Activated CD4-positive, CD25-positive, alpha-beta regulatory T cell treated with anti-CD3 and anti-CD28 coated beads, Interleukin-2, amount 50 U/mL, for 16 hours (primary cell): ENCODE results near the gene OR7A10.
"Not testable (repeated sequence)": the region's sequence is repeated elsewhere in the genome, so short reads cannot be mapped to it uniquely, and the experiment has no call there.

Experiments used
- DNase-seq: peaks from one replicate; pipeline ENCODE4 v3.0.0-alpha.2; 2020; ENCODE audit warnings: low read depth, low spot score

Gene OR7A10

GRCh38 chr19:14795078-14795721, 53.5 kb downstream of the OR7A10 start:
- DNase-seq, result no peak

DNA sequence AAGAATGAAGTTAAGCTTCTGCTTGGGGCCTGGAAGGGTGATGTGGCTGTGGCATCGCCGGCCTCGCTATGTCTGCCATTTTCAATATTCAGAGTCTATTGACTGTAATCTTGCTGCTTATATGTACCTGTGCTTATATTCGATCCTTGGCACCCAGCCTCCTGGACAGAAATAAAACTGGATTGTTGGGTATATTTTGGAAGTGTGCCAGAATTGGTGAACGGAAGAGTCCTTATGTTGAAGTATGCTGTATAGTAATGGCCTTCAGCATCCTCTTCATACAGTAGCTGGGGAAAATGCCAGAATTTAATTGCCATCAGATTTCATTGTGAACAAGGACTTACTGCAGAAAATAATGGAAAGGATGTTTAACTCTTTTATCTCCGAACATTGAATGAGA, 56.5 kb downstream of the OR7A10 start:
- not testable (repeated sequence) for DNase-seq
